Breast epithelium (tissue), 4 donors: ENCODE results near the gene IGSF21. TPM values are rescaled to one million over a fixed set of nuclear protein-coding genes. Genes with fewer than 3 reads are reported as not detected.

Experiments used
- DNase-seq, 2 donors: peaks; one replicate each; pipeline ENCODE4 v3.0.0-alpha.2; 2019; ENCODE audit warnings: low spot score in 2 of 2
- H3K27ac ChIP-seq, 2 donors: fragments of 200-600 bp; sonication (generic) in 1 of 2; one replicate each; pipeline ENCODE4 v1.5.1; 2016 to 2019; ENCODE audit warnings: mild to moderate bottlenecking in 1 of 2
- H3K27me3 ChIP-seq, 2 donors: fragments of 200-600 bp; sonication (generic) in 1 of 2; one replicate each; pipeline versions ENCODE4 v1.5.1 to v1.6.0; 2017 to 2019; ENCODE audit warnings: control low read depth in 1 of 2, mild to moderate bottlenecking in 1 of 2
- H3K36me3 ChIP-seq: fragments of 200-600 bp; one replicate; pipeline ENCODE4 v1.5.1; 2019
- H3K4me1 ChIP-seq, 2 donors: fragments of 200-600 bp; sonication (generic); one replicate each; pipeline ENCODE4 v1.5.1; 2016 to 2019; ENCODE audit warnings: control low read depth in 1 of 2
- H3K4me3 ChIP-seq, 3 donors: fragments of 200-600 bp; sonication (generic); 1 replicate in 2 of 3; 2 replicates in 1 of 3; pipeline ENCODE4 v1.5.1; 2016 to 2019; ENCODE audit warnings: mild to moderate bottlenecking in 3 of 3, moderate library complexity in 2 of 3
- H3K9me3 ChIP-seq, 2 donors: fragments of 200-600 bp; sonication (generic) in 1 of 2; one replicate each; pipeline ENCODE4 v1.5.1; 2016 to 2019; ENCODE audit warnings: control low read depth in 1 of 2
- CTCF ChIP-seq, 3 donors: fragments of 450-650 bp; IDR thresholded peaks; one replicate each; pipeline ENCODE4 v1.5.1; 2016 to 2017; ENCODE audit warnings: antibody characterized with exemption in 3 of 3, mild to moderate bottlenecking in 3 of 3, moderate library complexity in 3 of 3
- POLR2A ChIP-seq: fragments of 450-650 bp; IDR thresholded peaks from one replicate; pipeline ENCODE4 v1.6.1; 2016; ENCODE audit warnings: antibody characterized with exemption, mild to moderate bottlenecking, moderate library complexity
- POLR2AphosphoS5 ChIP-seq, 3 donors: sonication (generic); formaldehyde crosslinking; IDR thresholded peaks; one replicate each; pipeline ENCODE4 v1.6.1; 2017; ENCODE audit warnings: antibody characterized with exemption in 3 of 3
- intact Hi-C: fragments of 100-400 bp; cut with DNase I; formaldehyde crosslinking; loops from one replicate; pipeline ENCODE4 v1.15.1; 2023; ENCODE audit warnings: low total_unique reads
- total RNA-seq, 3 donors: library from RNA; depleted of rRNA; stranded (reverse); fragments of >200 nt; gene quantifications; one replicate each; pipeline ENCODE4 v1.1.0, GENCODE V29; 2016

The IGSF21 gene
- total RNA-seq, 3 donors from 2014 or later, result 4.8 to 9.5 (median 4.8) TPM

GRCh38 chr1:18419845-18420184 is 312.2 kb downstream of the IGSF21 start:
- no peaks in the 10 kb centered on the region for H3K27me3 ChIP-seq
- no peak overlapping the region for H3K4me3 ChIP-seq
- no peaks in the 10 kb centered on the region for H3K9me3 ChIP-seq
- DNase-seq, result no peak
- intact Hi-C loops, result loop anchor here (1.0 kb wide), 1 partner anchor 21 kb away; no protein-coding TSS in a partner anchor
- H3K36me3 ChIP-seq, result no peaks in the 10 kb centered on the region
- TF ChIP-seq CTCF (IDR thresholded peaks at IDR 0.05) (no peak), POLR2A (no peak), POLR2AphosphoS5 (IDR thresholded peaks at IDR 0.05) (no peak)
- H3K4me1 ChIP-seq, result no peaks in the 10 kb centered on the region
- no peak overlapping the region for H3K27ac ChIP-seq

DNA sequence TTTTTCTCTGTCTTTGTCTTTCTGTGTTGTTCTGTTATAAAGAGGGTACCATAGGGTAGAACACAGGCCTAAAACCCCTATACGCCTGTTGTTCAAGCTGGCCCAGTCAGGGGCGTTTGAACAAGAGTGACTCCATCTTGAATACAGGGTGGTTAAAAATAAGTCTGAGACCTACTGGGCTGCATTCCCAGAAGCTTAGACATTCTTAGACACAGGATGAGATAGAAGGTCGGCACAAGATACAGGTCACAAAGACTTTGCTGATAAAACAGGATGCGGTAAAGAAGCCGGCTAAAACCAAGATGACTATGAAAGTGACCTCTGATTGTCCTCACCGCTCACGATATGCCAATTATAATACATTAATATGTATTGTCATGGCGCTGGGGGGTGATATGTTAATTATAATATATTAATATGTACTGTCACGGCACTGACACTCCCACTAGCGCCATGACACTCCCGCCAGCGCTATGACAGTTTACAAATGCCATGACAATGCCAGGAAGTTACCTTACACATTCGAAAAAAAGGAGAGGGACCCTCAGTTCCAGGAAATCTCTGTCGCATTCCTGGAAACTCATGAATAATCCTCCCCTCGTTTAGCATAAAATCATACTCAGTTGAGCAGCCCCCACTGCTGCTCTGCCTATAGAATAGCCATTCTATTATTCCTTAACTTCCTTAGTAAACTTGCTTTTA is 314.6 kb downstream of the IGSF21 start:
- intact Hi-C loops, result no loop called here

GRCh38 chr1:18422954-18423353 is 315.4 kb downstream of the IGSF21 start:
- H3K9me3 ChIP-seq, result peaks cover 0 to 25% of the 10 kb centered on the region in 2 donors
- DNase-seq, result no peak
- H3K27me3 ChIP-seq, result no peaks in the 10 kb centered on the region
- no peak overlapping the region for H3K4me3 ChIP-seq
- TF ChIP-seq POLR2A (no peak), POLR2AphosphoS5 (IDR thresholded peaks at IDR 0.05) (no peak), CTCF (IDR thresholded peaks at IDR 0.05) (no peak)
- H3K4me1 ChIP-seq, result no peaks in the 10 kb centered on the region
- H3K27ac ChIP-seq, result no peak overlapping the region
- no peaks in the 10 kb centered on the region for H3K36me3 ChIP-seq
- intact Hi-C loops, result no loop called here

More for the DNA sequence above, 314.6 kb downstream of the IGSF21 start:
- Histone ChIP-seq H3K9me3 (peaks cover 0 to 19% of the 10 kb centered on the region in 2 donors), H3K27me3 (no peaks in the 10 kb centered on the region), H3K4me1 (no peaks in the 10 kb centered on the region), H3K27ac (no peak overlapping the region), H3K4me3 (no peak overlapping the region), H3K36me3 (no peaks in the 10 kb centered on the region)
- no peak for DNase-seq
- TF ChIP-seq POLR2A (no peak), POLR2AphosphoS5 (IDR thresholded peaks at IDR 0.05) (no peak), CTCF (IDR thresholded peaks at IDR 0.05) (no peak)

GRCh38 chr1:18426580-18426979 is 319.0 kb downstream of the IGSF21 start:
- TF ChIP-seq CTCF (IDR thresholded peaks at IDR 0.05) (no peak), POLR2A (no peak), POLR2AphosphoS5 (IDR thresholded peaks at IDR 0.05) (no peak)
- intact Hi-C loops, result no loop called here

More at GRCh38 chr1:18426580-18426979, 319.0 kb downstream of the IGSF21 start:
- Histone ChIP-seq H3K27me3 (no peaks in the 10 kb centered on the region), H3K4me3 (no peak overlapping the region), H3K27ac (no peak overlapping the region), H3K4me1 (no peaks in the 10 kb centered on the region), H3K36me3 (no peaks in the 10 kb centered on the region), H3K9me3 (peaks cover 0 to 25% of the 10 kb centered on the region in 2 donors)
- no peak for DNase-seq
